ENCODE measurements around the gene NPAS3.
A peak's percentile ranks its signal among the peaks of the same experiment; 100 is the strongest.

NPAS3 gene

GRCh38 chr14:32998433-32998832 lies 59.8 kb downstream of the NPAS3 start:
- no peaks in the 10 kb centered on the region for H3K36me3 ChIP-seq (replicated peaks; ENCODE audit: insufficient read depth, low read length)
- no peak overlapping the region for H3K4me2 ChIP-seq (ENCODE audit: low read depth, low read length)
- no peaks in the 10 kb centered on the region for H3K4me1 ChIP-seq (ENCODE audit: low read length)
- H3K79me2 ChIP-seq (ENCODE audit: low read length): no peaks in the 10 kb centered on the region
- no peaks in the 10 kb centered on the region for H3K9me3 ChIP-seq (replicated peaks; ENCODE audit: insufficient read depth, low read length)
- H3K9me2 ChIP-seq (replicated peaks; ENCODE audit: insufficient read depth, low read length): no peaks in the 10 kb centered on the region
- no peaks in the 10 kb centered on the region for H4K20me1 ChIP-seq (ENCODE audit: insufficient read depth, low read length)
- no peak overlapping the region for H3K9ac ChIP-seq (ENCODE audit: low read length)
- no peak overlapping the region for H2AFZ ChIP-seq (ENCODE audit: low read length)
- no peak for DNase-seq
- H3K27me3 ChIP-seq (replicated peaks; ENCODE audit: insufficient read depth, low read length): no peaks in the 10 kb centered on the region
- H3K4me3 ChIP-seq (ENCODE audit: low read length): no peak overlapping the region
- 0 out of 2 replicates have a peak, but pooled peaks have one; percentile 6 for TF ChIP-seq CTCF (IDR thresholded peaks at IDR 0.05; ENCODE audit: low read length)
- TF ChIP-seq EZH2 (optimal IDR thresholded peaks at IDR 0.05; ENCODE audit: low read depth, low read length): no peak
- H3K27ac ChIP-seq (ENCODE audit: low read length): no peak overlapping the region
- no peaks in the 10 kb centered on the region for H3F3A ChIP-seq (ENCODE audit: insufficient read depth, low read length)

- no peak overlapping the region for H3K9ac ChIP-seq (ENCODE audit: low read length)
- H3K79me2 ChIP-seq (ENCODE audit: low read length): no peaks in the 10 kb centered on the region
- no peak overlapping the region for H3K27ac ChIP-seq (ENCODE audit: low read length)
- DNase-seq: no peak
- H3K9me3 ChIP-seq (replicated peaks; ENCODE audit: insufficient read depth, low read length): no peaks in the 10 kb centered on the region
- no peak overlapping the region for H3K4me2 ChIP-seq (ENCODE audit: low read depth, low read length)
- H3K27me3 ChIP-seq (replicated peaks; ENCODE audit: insufficient read depth, low read length): no peaks in the 10 kb centered on the region
- H3K36me3 ChIP-seq (replicated peaks; ENCODE audit: insufficient read depth, low read length): no peaks in the 10 kb centered on the region
- H2AFZ ChIP-seq (ENCODE audit: low read length): no peak overlapping the region
- H3K9me2 ChIP-seq (replicated peaks; ENCODE audit: insufficient read depth, low read length): no peaks in the 10 kb centered on the region
- H3K4me3 ChIP-seq (ENCODE audit: low read length): no peak overlapping the region
- H3F3A ChIP-seq (ENCODE audit: insufficient read depth, low read length): no peaks in the 10 kb centered on the region
- no peaks in the 10 kb centered on the region for H3K4me1 ChIP-seq (ENCODE audit: low read length)
- TF ChIP-seq CTCF (IDR thresholded peaks at IDR 0.05; ENCODE audit: low read length) (no peak), EZH2 (optimal IDR thresholded peaks at IDR 0.05; ENCODE audit: low read depth, low read length) (no peak), EZH2phosphoT487 (IDR thresholded peaks at IDR 0.05; ENCODE audit: low read length) (no peak)
- H4K20me1 ChIP-seq (ENCODE audit: insufficient read depth, low read length): no peaks in the 10 kb centered on the region
These were observed 71.0 kb downstream of the NPAS3 start for GRCh38 chr14:33009673-33010072.

GRCh38 chr14:33010495-33010894 lies 71.8 kb downstream of the NPAS3 start:
- H3F3A ChIP-seq (ENCODE audit: insufficient read depth, low read length): no peaks in the 10 kb centered on the region
- no peak for DNase-seq
- H3K36me3 ChIP-seq (replicated peaks; ENCODE audit: insufficient read depth, low read length): no peaks in the 10 kb centered on the region
- H3K27ac ChIP-seq (ENCODE audit: low read length): no peak overlapping the region
- H4K20me1 ChIP-seq (ENCODE audit: insufficient read depth, low read length): no peaks in the 10 kb centered on the region
- no peaks in the 10 kb centered on the region for H3K9me2 ChIP-seq (replicated peaks; ENCODE audit: insufficient read depth, low read length)
- no peak for TF ChIP-seq EZH2phosphoT487 (IDR thresholded peaks at IDR 0.05; ENCODE audit: low read length)
- TF ChIP-seq CTCF (IDR thresholded peaks at IDR 0.05; ENCODE audit: low read length): no peak
- no peak for TF ChIP-seq EZH2 (optimal IDR thresholded peaks at IDR 0.05; ENCODE audit: low read depth, low read length)
- no peaks in the 10 kb centered on the region for H3K79me2 ChIP-seq (ENCODE audit: low read length)
- H3K27me3 ChIP-seq (replicated peaks; ENCODE audit: insufficient read depth, low read length): no peaks in the 10 kb centered on the region
- H3K9ac ChIP-seq (ENCODE audit: low read length): no peak overlapping the region
- H2AFZ ChIP-seq (ENCODE audit: low read length): no peak overlapping the region
- no peak overlapping the region for H3K4me2 ChIP-seq (ENCODE audit: low read depth, low read length)
- no peak overlapping the region for H3K4me3 ChIP-seq (ENCODE audit: low read length)
- no peaks in the 10 kb centered on the region for H3K9me3 ChIP-seq (replicated peaks; ENCODE audit: insufficient read depth, low read length)
- no peaks in the 10 kb centered on the region for H3K4me1 ChIP-seq (ENCODE audit: low read length)
